Naive thymus-derived CD4-positive, alpha-beta T cell (primary cell): ENCODE data around the gene COL2A1. TPM values are rescaled to one million over a fixed set of nuclear protein-coding genes. Genes with fewer than 3 reads are reported as not detected.

Source experiments
- ATAC-seq: fragments of 150-1000 bp; cut with Tn5 transposase; 2 replicates; pipeline ENCODE4 v1.10.0; 2021; ENCODE audit warnings: mild to moderate bottlenecking, moderate library complexity
- CTCF ChIA-PET: fragments of 350-600 bp; sonication (Branson Sonifier 250); formaldehyde crosslinking; loops from one replicate; lab custom pipeline; 2021; ENCODE audit warnings: antibody characterized with exemption; lab: Charles Lee
- POLR2A ChIA-PET: fragments of 350-600 bp; sonication (Branson Sonifier 250); formaldehyde crosslinking; loops from one replicate; lab custom pipeline; 2021; ENCODE audit warnings: antibody characterized with exemption, inconsistent platforms; lab: Charles Lee
- DNase-seq, 9 donors: peaks; one replicate each; pipeline versions ENCODE4 v3.0.0 to v3.0.0-alpha.2; 2020 to 2022; ENCODE audit warnings: mixed read lengths in 1 of 9
- H3K27ac ChIP-seq: one replicate; pipeline ENCODE4 v1.7.0; 2013; ENCODE audit warnings: mild to moderate bottlenecking, low read depth, low read length, moderate library complexity
- H3K27me3 ChIP-seq, 2 donors: one replicate each; pipeline ENCODE4 v1.7.0; 2013; ENCODE audit warnings: low read length in 2 of 2, mild to moderate bottlenecking in 2 of 2, moderate library complexity in 2 of 2; ENCODE audit not compliant: control insufficient read depth in 2 of 2, insufficient read depth in 2 of 2
- H3K36me3 ChIP-seq, 3 experiments: 1 replicate in 2 of 3; 2 replicates in 1 of 3; pipeline ENCODE4 v1.7.0; 2013; ENCODE audit warnings: low read length in 3 of 3, mild to moderate bottlenecking in 3 of 3, moderate library complexity in 1 of 3; ENCODE audit not compliant: insufficient read depth in 3 of 3, control insufficient read depth in 2 of 3
- H3K4me1 ChIP-seq, 2 donors: one replicate each; pipeline ENCODE4 v1.7.0; 2013; ENCODE audit warnings: low read length in 2 of 2, mild to moderate bottlenecking in 2 of 2, moderate library complexity in 1 of 2; ENCODE audit not compliant: control insufficient read depth in 2 of 2, insufficient read depth in 2 of 2
- H3K4me3 ChIP-seq: 2 replicates; pipeline ENCODE4 v1.7.0; 2013; ENCODE audit warnings: mild to moderate bottlenecking, low read length
- H3K9me3 ChIP-seq, 3 experiments: 1 replicate in 2 of 3; 2 replicates in 1 of 3; pipeline ENCODE4 v1.7.0; 2013; ENCODE audit warnings: low read length in 3 of 3; ENCODE audit not compliant: control insufficient read depth in 2 of 3
- H3K27ac Mint-ChIP-seq, 9 donors: one replicate each; pipeline ENCODE4 v1.8.0; 2020 to 2022; ENCODE audit warnings: mixed read lengths in 9 of 9, mild to moderate bottlenecking in 8 of 9, moderate library complexity in 5 of 9, inconsistent platforms in 2 of 9
- H3K27me3 Mint-ChIP-seq, 5 donors: one replicate each; pipeline ENCODE4 v1.8.0; 2021 to 2022; ENCODE audit warnings: mixed read lengths in 5 of 5, mild to moderate bottlenecking in 1 of 5
- H3K36me3 Mint-ChIP-seq, 5 donors: one replicate each; pipeline ENCODE4 v1.8.0; 2020 to 2022; ENCODE audit warnings: mixed read lengths in 5 of 5, mild to moderate bottlenecking in 3 of 5, inconsistent platforms in 1 of 5
- H3K4me1 Mint-ChIP-seq, 7 donors: one replicate each; pipeline ENCODE4 v1.8.0; 2020 to 2022; ENCODE audit warnings: mixed read lengths in 7 of 7, mild to moderate bottlenecking in 3 of 7, inconsistent platforms in 1 of 7
- H3K4me3 Mint-ChIP-seq, 10 donors: one replicate each; pipeline ENCODE4 v1.8.0; 2020 to 2022; ENCODE audit warnings: mild to moderate bottlenecking in 10 of 10, mixed read lengths in 10 of 10, moderate library complexity in 6 of 10, inconsistent platforms in 2 of 10
- H3K9me3 Mint-ChIP-seq, 11 donors: one replicate each; pipeline ENCODE4 v1.8.0; 2020 to 2022; ENCODE audit warnings: mixed read lengths in 11 of 11, mild to moderate bottlenecking in 4 of 11, inconsistent platforms in 1 of 11, moderate library complexity in 1 of 11
- intact Hi-C, 2 donors: fragments of 100-400 bp; cut with micrococcal nuclease; formaldehyde crosslinking; loops; one replicate each; pipeline ENCODE4 v1.15.1; 2023
- polyA plus RNA-seq, 2 donors: library from polyadenylated mRNA; unstranded; fragments of 300-500 nt; fragmentation: Illumina TruSeq; gene quantifications; one replicate each; pipeline ENCODE4 v1.2.3, GENCODE V29; 2021
- total RNA-seq, 6 experiments: library from RNA in 5 of 6; stranded (reverse) in 5 of 6; gene quantifications; 1 replicate in 5 of 6; 2 replicates in 1 of 6; pipeline ENCODE4 v1.2.3 and lab custom pipeline; 2021 to 2026

Gene COL2A1
- total and polyA plus RNA-seq, 7 experiments from 2014 or later, result not detected

- H3K36me3 Mint-ChIP-seq, result no peaks in the 10 kb centered on the region
- CTCF ChIA-PET, result no interaction called here
- intact Hi-C loops, result no loop called here
- Histone ChIP-seq H3K27ac (no peak overlapping the region), H3K4me3 (no peak overlapping the region), H3K4me1 (no peaks in the 10 kb centered on the region), H3K9me3 (no peaks in the 10 kb centered on the region), H3K36me3 (no peaks in the 10 kb centered on the region), H3K27me3 (no peaks in the 10 kb centered on the region)
- POLR2A ChIA-PET, result interaction anchor here (0.7 kb wide), 1 partner anchor 10 kb away, joined by 3 read pairs; no protein-coding TSS in a partner anchor
- H3K9me3 Mint-ChIP-seq, result no peaks in the 10 kb centered on the region
- no peak overlapping the region for H3K27ac Mint-ChIP-seq
- H3K4me3 Mint-ChIP-seq, result no peak overlapping the region
- no peaks in the 10 kb centered on the region for H3K4me1 Mint-ChIP-seq
- no peak for DNase-seq
- H3K27me3 Mint-ChIP-seq, result peaks cover 17 to 73% (median 21%) of the 10 kb centered on the region in 5 donors
- ATAC-seq, result no peak
These were observed 11.7 kb upstream of the COL2A1 start for GRCh38 chr12:48015954-48016353.

- no peaks in the 10 kb centered on the region for H3K27me3 ChIP-seq
- Mint-ChIP-seq H3K27ac (no peak overlapping the region), H3K9me3 (no peaks in the 10 kb centered on the region), H3K36me3 (no peaks in the 10 kb centered on the region), H3K4me1 (no peaks in the 10 kb centered on the region), H3K27me3 (peaks cover 18 to 73% (median 25%) of the 10 kb centered on the region in 5 donors), H3K4me3 (no peak overlapping the region)
- ATAC-seq, result no peak
- no peak for DNase-seq
- no peaks in the 10 kb centered on the region for H3K36me3 ChIP-seq
- no peaks in the 10 kb centered on the region for H3K9me3 ChIP-seq
- CTCF ChIA-PET, result interaction anchor here (0.5 kb wide), 1 partner anchor 83 kb away, joined by 3 read pairs; no protein-coding TSS in a partner anchor
- H3K4me3 ChIP-seq, result no peak overlapping the region
- POLR2A ChIA-PET, result no interaction called here
- intact Hi-C loops, result no loop called here
- H3K27ac ChIP-seq, result no peak overlapping the region
- H3K4me1 ChIP-seq, result no peaks in the 10 kb centered on the region
These were observed 10.9 kb upstream of the COL2A1 start for GRCh38 chr12:48015129-48015528.

GRCh38 chr12:48013287-48013686 is 9.0 kb upstream of the COL2A1 start:
- Mint-ChIP-seq H3K27me3 (peaks cover 31 to 80% (median 40%) of the 10 kb centered on the region in 5 donors), H3K36me3 (no peaks in the 10 kb centered on the region), H3K4me1 (no peaks in the 10 kb centered on the region), H3K27ac (no peak overlapping the region), H3K4me3 (no peak overlapping the region), H3K9me3 (no peaks in the 10 kb centered on the region)
- no peak for DNase-seq
- Histone ChIP-seq H3K9me3 (no peaks in the 10 kb centered on the region), H3K27me3 (no peaks in the 10 kb centered on the region), H3K4me1 (no peaks in the 10 kb centered on the region), H3K36me3 (no peaks in the 10 kb centered on the region), H3K4me3 (no peak overlapping the region), H3K27ac (no peak overlapping the region)
- ChIA-PET POLR2A (no interaction called here), CTCF (no interaction called here)
- intact Hi-C loops, result no loop called here
- no peak for ATAC-seq

DNA sequence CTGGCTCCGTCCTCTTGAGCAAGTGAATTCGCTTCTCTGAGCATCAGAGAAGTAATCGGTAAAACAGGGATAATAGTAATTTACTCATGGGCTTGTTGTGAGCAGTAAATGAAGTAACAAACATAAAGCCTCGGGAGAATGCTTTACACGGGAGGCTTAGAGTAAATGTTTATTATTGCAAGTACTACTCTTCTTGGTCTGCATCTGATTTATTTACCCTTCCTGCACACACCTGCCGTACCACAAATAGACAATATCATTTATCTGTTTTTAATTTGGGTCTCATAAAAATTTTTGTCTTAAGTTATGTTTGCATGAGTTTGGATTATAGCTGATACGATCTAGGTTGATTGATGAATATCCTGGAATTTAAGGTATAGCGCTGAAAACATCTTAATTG is 7.8 kb upstream of the COL2A1 start:
- H3K27me3 ChIP-seq, result no peaks in the 10 kb centered on the region
- H3K4me1 Mint-ChIP-seq, result no peaks in the 10 kb centered on the region
- DNase-seq (no peak), ATAC-seq (no peak)
- H3K4me3 ChIP-seq, result no peak overlapping the region
- peaks cover 41 to 84% (median 49%) of the 10 kb centered on the region in 5 donors for H3K27me3 Mint-ChIP-seq
- no peaks in the 10 kb centered on the region for H3K9me3 ChIP-seq
- peaks cover 0 to under 1% (median 0%) of the 10 kb centered on the region in 11 donors for H3K9me3 Mint-ChIP-seq
- CTCF ChIA-PET, result interaction anchor here (0.6 kb wide), 1 partner anchor 16 kb away, joined by 6 read pairs; no protein-coding TSS in a partner anchor
- POLR2A ChIA-PET, result no interaction called here
- intact Hi-C loops, result no loop called here
- H3K27ac ChIP-seq, result no peak overlapping the region
- H3K36me3 Mint-ChIP-seq, result no peaks in the 10 kb centered on the region
- no peaks in the 10 kb centered on the region for H3K36me3 ChIP-seq
- H3K4me1 ChIP-seq, result no peaks in the 10 kb centered on the region
- no peak overlapping the region for H3K4me3 Mint-ChIP-seq
- H3K27ac Mint-ChIP-seq, result no peak overlapping the region

DNA sequence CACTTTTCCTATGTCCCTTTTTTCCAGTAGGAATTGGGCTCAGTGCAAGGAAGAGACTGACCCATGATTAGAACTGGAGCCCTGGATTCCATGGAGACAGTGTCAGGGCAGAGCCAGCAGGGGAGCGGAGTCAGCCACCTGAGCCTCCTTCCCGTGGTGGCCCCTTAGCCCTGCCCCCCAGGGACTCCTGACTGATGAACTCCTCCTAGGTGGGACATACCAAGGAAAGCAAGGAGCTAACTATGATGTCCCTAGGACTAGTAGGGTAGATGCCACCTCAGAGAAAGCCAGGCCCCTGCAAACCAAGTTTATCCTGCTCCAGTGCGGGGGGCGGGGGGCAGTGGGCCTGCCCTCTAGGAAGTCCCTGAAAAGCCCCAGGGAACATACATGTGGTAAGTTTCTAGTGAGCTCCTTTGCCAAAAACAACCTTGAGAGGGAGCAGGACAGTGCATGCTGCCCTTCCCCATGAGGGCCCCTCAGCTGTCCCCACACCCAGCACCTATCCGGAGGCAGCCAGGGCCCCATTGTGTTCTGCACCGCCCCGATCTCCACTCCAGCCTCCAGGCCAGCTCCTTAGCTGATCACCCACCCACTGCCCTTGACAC is 6.2 kb upstream of the COL2A1 start:
- Mint-ChIP-seq H3K9me3 (peaks cover 0 to 1% (median 0%) of the 10 kb centered on the region in 11 donors), H3K4me3 (no peak overlapping the region), H3K36me3 (no peaks in the 10 kb centered on the region), H3K27me3 (peaks cover 53 to 85% (median 65%) of the 10 kb centered on the region in 5 donors), H3K4me1 (peaks cover 0 to 6% (median 3%) of the 10 kb centered on the region in 7 donors), H3K27ac (no peak overlapping the region)
- intact Hi-C loops, result no loop called here
- ATAC-seq (no peak), DNase-seq (no peak)
- no peak overlapping the region for H3K27ac ChIP-seq
- ChIA-PET CTCF (interaction anchor here (0.7 kb wide), 1 partner anchor 178 kb away, joined by 3 read pairs; no protein-coding TSS in a partner anchor), POLR2A (no interaction called here)
- H3K36me3 ChIP-seq, result no peaks in the 10 kb centered on the region
- H3K4me1 ChIP-seq, result no peaks in the 10 kb centered on the region
- no peaks in the 10 kb centered on the region for H3K9me3 ChIP-seq
- H3K27me3 ChIP-seq, result peaks cover 3 to 7% of the 10 kb centered on the region in 2 donors
- no peak overlapping the region for H3K4me3 ChIP-seq

DNA sequence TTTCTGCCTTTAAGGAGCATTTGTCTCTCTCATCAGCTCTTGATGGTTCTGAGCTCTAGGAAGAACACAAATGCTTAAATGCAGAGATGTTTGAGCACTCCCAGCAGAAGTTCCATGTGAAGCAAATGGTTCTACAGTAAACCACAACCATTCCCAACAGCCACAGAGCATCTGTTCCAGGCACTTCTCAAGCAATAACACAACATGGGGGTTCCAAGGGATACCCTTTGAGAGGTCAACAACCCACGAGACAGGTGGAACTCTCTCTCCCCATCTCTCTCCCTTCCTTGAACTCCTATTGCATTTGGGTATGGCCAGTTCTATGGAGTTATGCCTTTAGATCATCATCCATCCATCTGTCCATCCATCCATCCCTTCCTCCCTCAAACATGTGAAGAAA is 5.2 kb upstream of the COL2A1 start:
- POLR2A ChIA-PET, result interaction anchor here (1.2 kb wide), 1 partner anchor 11 kb away, joined by 3 read pairs; no protein-coding TSS in a partner anchor
- Histone ChIP-seq H3K9me3 (no peaks in the 10 kb centered on the region), H3K4me1 (peaks cover 5 to 10% of the 10 kb centered on the region in 2 donors), H3K36me3 (no peaks in the 10 kb centered on the region), H3K4me3 (no peak overlapping the region), H3K27ac (no peak overlapping the region), H3K27me3 (peaks cover 13% of the 10 kb centered on the region in 2 donors)
- no peak for ATAC-seq
- peaks cover 0 to 11% (median 9%) of the 10 kb centered on the region in 7 donors for H3K4me1 Mint-ChIP-seq
- intact Hi-C loops, result loop anchor here in 1 of 2 donors (10.0 kb wide), 1 partner anchor 605 kb away; no protein-coding TSS in a partner anchor
- no peaks in the 10 kb centered on the region for H3K36me3 Mint-ChIP-seq
- peaks cover 56 to 86% (median 70%) of the 10 kb centered on the region in 5 donors for H3K27me3 Mint-ChIP-seq
- DNase-seq, result no peak
- CTCF ChIA-PET, result no interaction called here
- H3K4me3 Mint-ChIP-seq, result no peak overlapping the region
- no peak overlapping the region for H3K27ac Mint-ChIP-seq
- H3K9me3 Mint-ChIP-seq, result peaks cover 0 to 1% (median 0%) of the 10 kb centered on the region in 11 donors
